GM12878 (cell line): ENCODE data around the gene MAST4. TPM values are rescaled to one million over a fixed set of nuclear protein-coding genes. Genes with fewer than 3 reads are reported as not detected.

ENCODE experiments used
- ATAC-seq: fragments of 200-7000 bp; cut with Tn5 transposase; 3 replicates; pipeline ENCODE4 v1.9.1; 2020; ENCODE audit warnings: mild to moderate bottlenecking, moderate library complexity
- BruUV-seq: library from RNA; stranded (reverse); fragments of 400-500 nt; replicated peaks from 2 replicates; lab custom pipeline; 2021; lab: Mats Ljungman, UMichigan
- CTCF ChIA-PET: fragments of 300-600 bp; sonication (Branson Sonifier 250); formaldehyde crosslinking; extraction: SDS; loops from one replicate; lab custom pipeline; 2021; ENCODE audit warnings: inconsistent platforms; lab: Yijun Ruan, JAX
- POLR2A ChIA-PET: fragments of 350-600 bp; formaldehyde crosslinking; extraction: SDS; loops from one replicate; lab custom pipeline; 2021; ENCODE audit warnings: inconsistent platforms; lab: Charles Lee
- RAD21 ChIA-PET: fragments of 300-600 bp; sonication (Branson Sonifier 250); formaldehyde crosslinking; loops from one replicate; lab custom pipeline; 2023; ENCODE audit warnings: antibody characterized with exemption; ENCODE audit not compliant: unreplicated experiment; lab: Charles Lee
- SMC1A ChIA-PET: fragments of 300-600 bp; sonication (Branson Sonifier 250); formaldehyde crosslinking; loops from one replicate; lab custom pipeline; 2023; ENCODE audit not compliant: unreplicated experiment, uncharacterized antibody; lab: Charles Lee
- DNase-seq: peaks from one replicate; pipeline ENCODE4 v3.0.0-alpha.2; 2011; ENCODE audit warnings: low read depth, low spot score
- FAIRE-seq: peaks from 3 replicates; lab custom pipeline; 2011; peaks lifted over from hg19 to GRCh38; lab: Jason Lieb, UNC
- H2AFZ ChIP-seq: 2 replicates; pipeline ENCODE4 v1.6.0; 2011; ENCODE audit warnings: low read depth, low read length, control low read depth; ENCODE audit not compliant: control insufficient read depth
- H3K27ac ChIP-seq: 2 replicates; pipeline ENCODE4 v1.5.1; 2011; ENCODE audit warnings: control low read depth; ENCODE audit not compliant: control insufficient read depth, insufficient read depth
- H3K27me3 ChIP-seq, 2 experiments: replicated peaks in 1 of 2; 2 replicates each; pipeline versions ENCODE4 v1.6.0 to v1.6.1; 2011; ENCODE audit warnings: low read length in 1 of 2; ENCODE audit not compliant: control insufficient read depth in 2 of 2, insufficient read depth in 2 of 2
- H3K36me3 ChIP-seq, 2 experiments: 2 replicates each; pipeline ENCODE4 v1.5.1; 2011; ENCODE audit warnings: low read length in 1 of 2; ENCODE audit not compliant: control insufficient read depth in 2 of 2, insufficient read depth in 2 of 2
- H3K4me1 ChIP-seq: 2 replicates; pipeline ENCODE4 v1.6.1; 2011; ENCODE audit warnings: mild to moderate bottlenecking, low read length, moderate library complexity, mixed read lengths; ENCODE audit not compliant: control insufficient read depth, insufficient read depth
- H3K4me2 ChIP-seq: 2 replicates; pipeline ENCODE4 v1.6.0; 2011; ENCODE audit warnings: control low read depth; ENCODE audit not compliant: control insufficient read depth, insufficient read depth
- H3K4me3 ChIP-seq: fragments of 200-600 bp; sonication (generic); 2 replicates; pipeline ENCODE4 v1.5.1; 2016
- H3K79me2 ChIP-seq: 2 replicates; pipeline ENCODE4 v1.6.0; 2011; ENCODE audit warnings: low read length; ENCODE audit not compliant: control insufficient read depth, insufficient read depth
- H3K9ac ChIP-seq: 2 replicates; pipeline ENCODE4 v1.8.0; 2011; ENCODE audit warnings: low read length, control low read depth, mixed read lengths; ENCODE audit not compliant: control insufficient read depth, insufficient read depth
- H3K9me3 ChIP-seq: replicated peaks from 3 replicates; pipeline ENCODE4 v1.5.1; 2011; ENCODE audit warnings: mild to moderate bottlenecking, low read length; ENCODE audit not compliant: control insufficient read depth, insufficient read depth
- H4K20me1 ChIP-seq: 2 replicates; pipeline ENCODE4 v1.6.0; 2011; ENCODE audit not compliant: control insufficient read depth, insufficient read depth
- CTCF ChIP-seq, 3 experiments: IDR thresholded peaks in 2 of 3; conservative IDR thresholded peaks in 1 of 3; 2 replicates each; pipeline ENCODE4 v1.5.1; 2011; ENCODE audit warnings: low read depth in 3 of 3, low read length in 3 of 3, mild to moderate bottlenecking in 3 of 3, control low read depth in 2 of 3, moderate library complexity in 2 of 3, inconsistent platforms in 1 of 3, mixed read lengths in 1 of 3; ENCODE audit not compliant: control insufficient read depth in 2 of 3, insufficient read depth in 1 of 3; ENCODE audit errors: extremely low read depth in 1 of 3
- EGR1 ChIP-seq, 2 experiments: IDR thresholded peaks; 1 replicate in 1 of 2; 2 replicates in 1 of 2; pipeline ENCODE4 v1.6.1; 2011 to 2012; ENCODE audit warnings: low read depth in 2 of 2, low read length in 2 of 2, borderline replicate concordance in 1 of 2, mild to moderate bottlenecking in 1 of 2, moderate library complexity in 1 of 2
- REST ChIP-seq: IDR thresholded peaks from 2 replicates; pipeline ENCODE4 v1.6.1; 2012; ENCODE audit warnings: mild to moderate bottlenecking, low read depth, low read length
- SP1 ChIP-seq: IDR thresholded peaks from one replicate; pipeline ENCODE4 v1.6.1; 2011; ENCODE audit warnings: low read depth, low read length
- SREBF2 ChIP-seq: IDR thresholded peaks from 2 replicates; pipeline ENCODE4 v1.6.1; 2012; ENCODE audit warnings: mild to moderate bottlenecking, low read length
- TBL1XR1 ChIP-seq: IDR thresholded peaks from 2 replicates; pipeline ENCODE4 v1.6.1; 2012; ENCODE audit warnings: low read depth, low read length, improper control_type of control experiment
- WGBS: methylation state at CpG from one replicate; pipeline ENCODE4 v1.1.6; 2016; ENCODE audit warnings: low lambda C conversion rate; ENCODE audit not compliant: insufficient replicate concordance, insufficient coverage; ENCODE audit errors: missing lambda C conversion rate; 5-methylcytosine and 5-hydroxymethylcytosine counted together
- in situ Hi-C: fragments of 300-500 bp; cut with MboI; formaldehyde crosslinking; loops from 9 replicates; pipeline ENCODE4 v1.14.3; 2018; ENCODE audit warnings: mixed read lengths
- intact Hi-C: fragments of 100-400 bp; cut with micrococcal nuclease; formaldehyde crosslinking; loops from one replicate; pipeline ENCODE4 v1.14.2; 2022; ENCODE audit not compliant: unreplicated experiment
- polyA plus RNA-seq, 11 experiments: library from polyadenylated mRNA; depleted of rRNA in 4 of 11; unstranded in 6 of 11; stranded (reverse) in 5 of 11; fragments of >200 nt; fragmentation: Nextera tagmentation in 4 of 11; fragmentation: Illumina TruSeq in 1 of 11; extraction: Ambion mirVana in 4 of 11; extraction: Trizol in 1 of 11; gene quantifications; 1 replicate in 1 of 11; 2 replicates in 10 of 11; pipeline versions ENCODE4 v1.2.1 to v1.2.3, GENCODE V29; 2011 to 2016; ENCODE audit warnings: inconsistent platforms in 2 of 11, missing spikeins in 2 of 11, low read depth in 1 of 11
- total RNA-seq, 4 experiments: library from RNA; depleted of rRNA in 3 of 4; stranded (reverse); fragments of >200 nt in 3 of 4; fragmentation: Illumina TruSeq in 1 of 4; extraction: Trizol in 1 of 4; gene quantifications; 2 replicates each; pipeline versions ENCODE4 v1.2.1 to v1.2.3, GENCODE V29; 2013 to 2021
- TF ChIP-seq, protein P1 (sequence below): fragments of 150-350 bp; IDR thresholded peaks from 2 replicates; pipeline ENCODE4 v1.6.1; 2016; ENCODE audit warnings: low read depth, low read length
- TF ChIP-seq, protein P2 (sequence below): fragments of 450-650 bp; IDR thresholded peaks from 2 replicates; pipeline ENCODE4 v1.6.1; 2017; ENCODE audit warnings: mild to moderate bottlenecking, moderate library complexity
- TF ChIP-seq, protein P3 (sequence below): fragments of 450-650 bp; IDR thresholded peaks from 2 replicates; pipeline ENCODE4 v1.6.1; 2014; ENCODE audit warnings: mild to moderate bottlenecking

Gene MAST4
- total and polyA plus RNA-seq, 10 of the 15 experiments (the other 5 are each of a cell fraction or from before 2014, with no cell fraction given), result 0.02 to 1.6 (median 0.29) TPM; not detected in 1

DNA sequence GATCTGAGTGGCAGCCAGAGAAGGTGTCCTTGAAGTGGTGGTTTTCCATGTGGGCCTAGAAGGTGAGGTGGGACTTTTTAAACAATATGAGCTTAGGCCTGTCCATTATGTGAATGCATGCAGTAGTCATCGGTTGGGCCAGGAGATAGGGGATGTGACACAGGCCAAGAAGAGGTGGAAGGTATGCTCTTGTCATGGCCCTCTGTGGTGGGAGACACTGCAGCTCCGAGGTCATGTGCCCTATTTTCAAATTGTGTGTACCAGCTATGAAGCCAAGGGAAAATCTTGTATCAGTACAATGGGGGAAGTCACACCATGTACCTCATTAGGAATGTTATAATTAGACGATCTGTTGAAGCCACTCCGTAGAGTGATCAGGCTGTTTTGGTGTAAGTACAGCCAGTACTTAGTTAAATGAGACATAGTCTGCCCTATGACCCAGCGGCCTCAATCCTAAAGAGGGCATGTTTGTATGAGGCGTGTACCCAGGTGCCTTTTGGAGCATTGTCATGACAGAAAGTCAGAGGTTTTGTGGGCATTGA, 280.1 kb downstream of the MAST4 start:
- no TSS peak for BruUV-seq
- H3K9me3 ChIP-seq, result no peaks in the 10 kb centered on the region
- RAD21 ChIA-PET, result no interaction called here
- no peak overlapping the region for H3K4me2 ChIP-seq
- DNase-seq (no peak), ATAC-seq (no peak), FAIRE-seq (no peak)
- POLR2A ChIA-PET, result no interaction called here
- no peaks in the 10 kb centered on the region for H3K4me1 ChIP-seq
- in situ Hi-C loops, result no loop called here
- 31% methylated on average over 6 of the region's 6 CpGs for WGBS
- H3K27me3 ChIP-seq, result no peaks in the 10 kb centered on the region; a peak in 1 of 4 replicates
- H2AFZ ChIP-seq, result no peak overlapping the region
- H3K27ac ChIP-seq, result no peak overlapping the region
- H3K36me3 ChIP-seq, result no peaks in the 10 kb centered on the region
- H3K4me3 ChIP-seq, result no peak overlapping the region
- no peaks in the 10 kb centered on the region for H4K20me1 ChIP-seq
- H3K79me2 ChIP-seq, result no peaks in the 10 kb centered on the region
- H3K9ac ChIP-seq, result no peak overlapping the region
- SMC1A ChIA-PET, result no interaction called here
- intact Hi-C loops, result no loop called here
- CTCF ChIA-PET, result no interaction called here
- TF ChIP-seq CTCF (IDR thresholded peaks at IDR 0.05 in 2 of 3, conservative IDR thresholded peaks at IDR 0.05 in 1 of 3; ENCODE audit: control insufficient read depth in 2 of 3, extremely low read depth in 1 of 3, insufficient read depth in 1 of 3, low read depth in 3 of 3, low read length in 3 of 3) (no peak), REST (no peak), EGR1 (IDR thresholded peaks at IDR 0.05; ENCODE audit: borderline replicate concordance in 1 of 2, low read depth in 2 of 2, low read length in 2 of 2) (no peak), SP1 (no peak), SREBF2 (no peak), TBL1XR1 (no peak)
- TF ChIP-seq, protein P1, sequence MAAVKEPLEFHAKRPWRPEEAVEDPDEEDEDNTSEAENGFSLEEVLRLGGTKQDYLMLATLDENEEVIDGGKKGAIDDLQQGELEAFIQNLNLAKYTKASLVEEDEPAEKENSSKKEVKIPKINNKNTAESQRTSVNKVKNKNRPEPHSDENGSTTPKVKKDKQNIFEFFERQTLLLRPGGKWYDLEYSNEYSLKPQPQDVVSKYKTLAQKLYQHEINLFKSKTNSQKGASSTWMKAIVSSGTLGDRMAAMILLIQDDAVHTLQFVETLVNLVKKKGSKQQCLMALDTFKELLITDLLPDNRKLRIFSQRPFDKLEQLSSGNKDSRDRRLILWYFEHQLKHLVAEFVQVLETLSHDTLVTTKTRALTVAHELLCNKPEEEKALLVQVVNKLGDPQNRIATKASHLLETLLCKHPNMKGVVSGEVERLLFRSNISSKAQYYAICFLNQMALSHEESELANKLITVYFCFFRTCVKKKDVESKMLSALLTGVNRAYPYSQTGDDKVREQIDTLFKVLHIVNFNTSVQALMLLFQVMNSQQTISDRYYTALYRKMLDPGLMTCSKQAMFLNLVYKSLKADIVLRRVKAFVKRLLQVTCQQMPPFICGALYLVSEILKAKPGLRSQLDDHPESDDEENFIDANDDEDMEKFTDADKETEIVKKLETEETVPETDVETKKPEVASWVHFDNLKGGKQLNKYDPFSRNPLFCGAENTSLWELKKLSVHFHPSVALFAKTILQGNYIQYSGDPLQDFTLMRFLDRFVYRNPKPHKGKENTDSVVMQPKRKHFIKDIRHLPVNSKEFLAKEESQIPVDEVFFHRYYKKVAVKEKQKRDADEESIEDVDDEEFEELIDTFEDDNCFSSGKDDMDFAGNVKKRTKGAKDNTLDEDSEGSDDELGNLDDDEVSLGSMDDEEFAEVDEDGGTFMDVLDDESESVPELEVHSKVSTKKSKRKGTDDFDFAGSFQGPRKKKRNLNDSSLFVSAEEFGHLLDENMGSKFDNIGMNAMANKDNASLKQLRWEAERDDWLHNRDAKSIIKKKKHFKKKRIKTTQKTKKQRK, result no peak
- TF ChIP-seq, protein P2, sequence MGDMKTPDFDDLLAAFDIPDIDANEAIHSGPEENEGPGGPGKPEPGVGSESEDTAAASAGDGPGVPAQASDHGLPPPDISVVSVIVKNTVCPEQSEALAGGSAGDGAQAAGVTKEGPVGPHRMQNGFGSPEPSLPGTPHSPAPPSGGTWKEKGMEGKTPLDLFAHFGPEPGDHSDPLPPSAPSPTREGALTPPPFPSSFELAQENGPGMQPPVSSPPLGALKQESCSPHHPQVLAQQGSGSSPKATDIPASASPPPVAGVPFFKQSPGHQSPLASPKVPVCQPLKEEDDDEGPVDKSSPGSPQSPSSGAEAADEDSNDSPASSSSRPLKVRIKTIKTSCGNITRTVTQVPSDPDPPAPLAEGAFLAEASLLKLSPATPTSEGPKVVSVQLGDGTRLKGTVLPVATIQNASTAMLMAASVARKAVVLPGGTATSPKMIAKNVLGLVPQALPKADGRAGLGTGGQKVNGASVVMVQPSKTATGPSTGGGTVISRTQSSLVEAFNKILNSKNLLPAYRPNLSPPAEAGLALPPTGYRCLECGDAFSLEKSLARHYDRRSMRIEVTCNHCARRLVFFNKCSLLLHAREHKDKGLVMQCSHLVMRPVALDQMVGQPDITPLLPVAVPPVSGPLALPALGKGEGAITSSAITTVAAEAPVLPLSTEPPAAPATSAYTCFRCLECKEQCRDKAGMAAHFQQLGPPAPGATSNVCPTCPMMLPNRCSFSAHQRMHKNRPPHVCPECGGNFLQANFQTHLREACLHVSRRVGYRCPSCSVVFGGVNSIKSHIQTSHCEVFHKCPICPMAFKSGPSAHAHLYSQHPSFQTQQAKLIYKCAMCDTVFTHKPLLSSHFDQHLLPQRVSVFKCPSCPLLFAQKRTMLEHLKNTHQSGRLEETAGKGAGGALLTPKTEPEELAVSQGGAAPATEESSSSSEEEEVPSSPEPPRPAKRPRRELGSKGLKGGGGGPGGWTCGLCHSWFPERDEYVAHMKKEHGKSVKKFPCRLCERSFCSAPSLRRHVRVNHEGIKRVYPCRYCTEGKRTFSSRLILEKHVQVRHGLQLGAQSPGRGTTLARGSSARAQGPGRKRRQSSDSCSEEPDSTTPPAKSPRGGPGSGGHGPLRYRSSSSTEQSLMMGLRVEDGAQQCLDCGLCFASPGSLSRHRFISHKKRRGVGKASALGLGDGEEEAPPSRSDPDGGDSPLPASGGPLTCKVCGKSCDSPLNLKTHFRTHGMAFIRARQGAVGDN, result no peak
- TF ChIP-seq, protein P3, sequence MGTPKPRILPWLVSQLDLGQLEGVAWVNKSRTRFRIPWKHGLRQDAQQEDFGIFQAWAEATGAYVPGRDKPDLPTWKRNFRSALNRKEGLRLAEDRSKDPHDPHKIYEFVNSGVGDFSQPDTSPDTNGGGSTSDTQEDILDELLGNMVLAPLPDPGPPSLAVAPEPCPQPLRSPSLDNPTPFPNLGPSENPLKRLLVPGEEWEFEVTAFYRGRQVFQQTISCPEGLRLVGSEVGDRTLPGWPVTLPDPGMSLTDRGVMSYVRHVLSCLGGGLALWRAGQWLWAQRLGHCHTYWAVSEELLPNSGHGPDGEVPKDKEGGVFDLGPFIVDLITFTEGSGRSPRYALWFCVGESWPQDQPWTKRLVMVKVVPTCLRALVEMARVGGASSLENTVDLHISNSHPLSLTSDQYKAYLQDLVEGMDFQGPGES, result no peak
